Erythroblast (primary cell): ENCODE measurements around the gene CD6.

Experiments
- GATA1 ChIP-seq: IDR thresholded peaks from 2 replicates; pipeline ENCODE4 v1.6.1; 2011; ENCODE audit warnings: low read depth, mild to moderate bottlenecking, control low read depth, low read length, moderate library complexity
- POLR2A ChIP-seq: IDR thresholded peaks from 2 replicates; pipeline ENCODE4 v1.6.1; 2011; ENCODE audit warnings: mild to moderate bottlenecking, low read length

- TF ChIP-seq POLR2A (no peak), GATA1 (no peak)
These were observed 49.6 kb upstream of the CD6 start for GRCh38 chr11:60921777-60922335.
